ENCODE measurements around the gene UBE2J2. TPM values are rescaled to one million over a fixed set of nuclear protein-coding genes. Genes with fewer than 3 reads are reported as not detected.

UBE2J2 gene
- total RNA-seq, 4 donors from 2014 or later, result 9.5 to 66.1 (median 49.8) TPM

DNA sequence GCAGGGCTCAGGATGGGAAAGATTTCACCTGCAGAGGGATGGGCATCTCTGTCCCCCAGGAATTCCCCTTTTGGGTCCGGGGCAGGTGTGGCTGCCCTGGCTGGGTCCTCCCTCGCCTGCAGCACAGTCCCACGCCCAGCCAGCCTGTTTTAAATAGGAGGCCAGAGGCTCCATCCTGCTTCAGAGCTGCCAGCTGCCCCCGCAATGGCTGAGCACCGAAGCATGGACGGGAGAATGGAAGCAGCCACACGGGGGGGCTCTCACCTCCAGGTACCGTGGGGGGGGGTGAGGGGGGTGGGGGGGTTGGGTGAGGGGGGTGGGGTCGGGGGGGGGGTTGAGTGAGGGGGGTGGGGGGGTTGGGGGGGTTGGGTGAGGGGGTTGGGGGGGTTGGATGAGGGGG is 10.2 kb upstream of the UBE2J2 start:
- DNase-seq, result no peak
- TF ChIP-seq CTCF (IDR thresholded peaks at IDR 0.05), result no peak
- TF ChIP-seq POLR2A (IDR thresholded peaks at IDR 0.05), result no peak
- no peak overlapping the region for H3K27ac ChIP-seq
- H3K36me3 ChIP-seq, result no peaks in the 10 kb centered on the region
- intact Hi-C loops (cut with DNase I; ENCODE audit: low total_unique reads), result no loop called here
- no peaks in the 10 kb centered on the region for H3K4me1 ChIP-seq
- no peaks in the 10 kb centered on the region for H3K9me3 ChIP-seq
- H3K27me3 ChIP-seq, result no peaks in the 10 kb centered on the region
- H3K4me3 ChIP-seq, result no peak overlapping the region

- Histone ChIP-seq H3K4me3 (no peak overlapping the region), H3K27ac (no peak overlapping the region), H3K9me3 (no peaks in the 10 kb centered on the region), H3K27me3 (no peaks in the 10 kb centered on the region), H3K36me3 (no peaks in the 10 kb centered on the region), H3K4me1 (no peaks in the 10 kb centered on the region)
- no peak for DNase-seq
- TF ChIP-seq CTCF (IDR thresholded peaks at IDR 0.05) (no peak), POLR2A (IDR thresholded peaks at IDR 0.05) (no peak)
- intact Hi-C loops (cut with DNase I; ENCODE audit: low total_unique reads), result no loop called here
These were observed 9.3 kb upstream of the UBE2J2 start for GRCh38 chr1:1282998-1283397.

DNA sequence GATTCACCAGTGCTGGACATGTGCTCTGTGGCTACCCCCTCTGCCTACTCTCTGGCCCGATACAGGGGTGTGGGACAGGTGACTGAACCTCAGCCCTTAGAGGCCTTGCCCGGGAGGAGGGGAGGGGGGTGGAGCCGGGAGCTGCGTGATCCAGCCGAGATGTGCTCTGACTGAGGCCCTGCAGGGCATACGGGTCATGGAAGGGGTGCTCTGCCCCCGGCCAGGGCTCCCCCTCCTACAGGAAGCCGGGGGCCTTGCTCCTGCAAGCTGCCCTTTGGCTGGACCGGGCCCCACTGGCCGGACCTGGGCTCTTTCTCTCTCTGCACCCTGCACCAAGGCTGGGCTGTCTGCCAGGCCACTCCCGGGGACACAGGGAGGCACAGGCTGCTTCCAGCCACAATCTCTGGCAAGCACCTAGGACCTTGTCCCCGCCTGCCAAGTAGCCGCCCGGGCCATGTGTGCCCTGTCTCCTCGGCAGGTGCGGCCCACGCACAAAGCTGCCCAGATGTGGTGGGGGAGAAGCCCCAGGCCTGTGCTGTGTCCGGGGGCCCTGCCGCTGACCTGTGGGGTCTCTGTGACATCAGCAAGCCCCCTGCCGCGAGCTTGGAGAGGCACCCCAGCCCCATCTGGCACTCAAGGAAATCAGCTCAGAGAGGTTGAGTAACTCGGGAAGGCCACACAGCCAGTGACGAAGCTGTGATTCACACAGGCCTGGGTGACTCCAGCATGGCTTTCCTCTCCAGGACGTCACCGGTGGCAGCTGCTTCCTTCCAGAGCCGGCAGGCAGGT is 8.1 kb upstream of the UBE2J2 start:
- Histone ChIP-seq H3K36me3 (no peaks in the 10 kb centered on the region), H3K4me1 (no peaks in the 10 kb centered on the region), H3K9me3 (no peaks in the 10 kb centered on the region), H3K27me3 (no peaks in the 10 kb centered on the region), H3K27ac (no peak overlapping the region), H3K4me3 (no peak overlapping the region)
- DNase-seq, result no peak
- TF ChIP-seq POLR2A (IDR thresholded peaks at IDR 0.05) (no peak), CTCF (IDR thresholded peaks at IDR 0.05) (no peak)
- intact Hi-C loops (cut with DNase I; ENCODE audit: low total_unique reads), result no loop called here

DNA sequence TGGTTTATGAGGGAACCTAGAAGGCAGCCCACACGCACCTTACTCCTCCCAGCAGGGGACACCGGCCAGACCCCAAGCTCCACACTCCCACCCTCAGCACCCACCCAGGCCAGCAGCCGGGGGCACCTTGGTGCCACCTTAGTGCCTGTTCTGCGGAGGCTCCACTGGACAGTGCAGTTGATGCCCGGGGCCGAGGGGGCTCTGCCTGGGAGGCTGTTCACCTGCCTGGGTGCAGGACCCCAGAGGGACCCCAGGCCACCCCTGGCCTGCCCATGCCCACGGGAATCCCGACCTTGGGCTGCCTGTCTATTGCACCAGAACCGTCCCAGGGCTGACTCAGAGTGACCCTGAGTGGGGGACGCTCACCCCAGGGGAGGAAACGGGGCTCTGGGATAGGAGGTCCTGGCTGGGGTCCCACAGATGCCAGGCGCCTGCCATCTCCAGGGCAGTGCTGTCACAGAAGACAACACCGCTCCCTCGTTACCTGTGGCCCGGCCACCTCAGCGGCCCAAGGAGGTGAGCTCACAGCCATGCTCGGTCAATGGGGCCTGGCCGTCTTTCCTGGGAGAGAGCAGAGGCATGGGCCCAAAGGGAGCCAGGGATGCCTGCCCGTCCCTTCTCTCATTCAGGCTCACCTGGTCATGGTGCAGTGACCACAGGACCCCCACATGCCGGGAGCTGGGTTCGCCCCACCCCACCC is 7.3 kb upstream of the UBE2J2 start:
- no peak overlapping the region for H3K4me3 ChIP-seq
- H3K27ac ChIP-seq, result no peak overlapping the region
- H3K36me3 ChIP-seq, result no peaks in the 10 kb centered on the region
- DNase-seq, result no peak
- no peak for TF ChIP-seq POLR2A (IDR thresholded peaks at IDR 0.05)
- no peak for TF ChIP-seq CTCF (IDR thresholded peaks at IDR 0.05)
- intact Hi-C loops (cut with DNase I; ENCODE audit: low total_unique reads), result no loop called here
- H3K4me1 ChIP-seq, result no peaks in the 10 kb centered on the region
- no peaks in the 10 kb centered on the region for H3K9me3 ChIP-seq
- no peaks in the 10 kb centered on the region for H3K27me3 ChIP-seq

DNA sequence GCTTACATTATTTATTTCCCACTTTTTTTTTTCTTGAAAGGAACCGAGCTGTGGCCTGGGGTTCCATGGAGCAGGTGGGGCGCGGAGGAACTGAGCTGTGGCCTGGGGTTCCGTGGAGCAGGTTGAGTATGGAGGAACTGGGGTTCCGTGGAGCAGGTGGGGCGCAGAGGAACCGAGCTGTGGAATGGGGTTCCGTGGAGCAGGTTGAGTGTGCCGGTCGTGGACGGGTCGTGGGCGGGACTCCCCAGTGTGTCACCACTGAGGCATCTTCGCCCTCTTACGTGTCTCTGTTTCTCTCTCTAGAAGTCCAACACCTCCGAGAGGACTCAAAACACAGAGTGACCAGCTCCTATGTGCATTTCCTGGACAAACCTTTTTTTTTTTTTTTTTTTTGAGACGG is 5.4 kb upstream of the UBE2J2 start:
- TF ChIP-seq POLR2A (IDR thresholded peaks at IDR 0.05), result no peak
- no peak for TF ChIP-seq CTCF (IDR thresholded peaks at IDR 0.05)
- DNase-seq, result no peak
- no peak overlapping the region for H3K27ac ChIP-seq
- H3K36me3 ChIP-seq, result no peaks in the 10 kb centered on the region
- peaks cover 0 to 5% of the 10 kb centered on the region in 2 donors for H3K4me1 ChIP-seq
- H3K9me3 ChIP-seq, result no peaks in the 10 kb centered on the region
- intact Hi-C loops (cut with DNase I; ENCODE audit: low total_unique reads), result no loop called here
- H3K27me3 ChIP-seq, result no peaks in the 10 kb centered on the region
- no peak overlapping the region for H3K4me3 ChIP-seq
